ENCODE data around the gene NNMT.

NNMT gene

DNA sequence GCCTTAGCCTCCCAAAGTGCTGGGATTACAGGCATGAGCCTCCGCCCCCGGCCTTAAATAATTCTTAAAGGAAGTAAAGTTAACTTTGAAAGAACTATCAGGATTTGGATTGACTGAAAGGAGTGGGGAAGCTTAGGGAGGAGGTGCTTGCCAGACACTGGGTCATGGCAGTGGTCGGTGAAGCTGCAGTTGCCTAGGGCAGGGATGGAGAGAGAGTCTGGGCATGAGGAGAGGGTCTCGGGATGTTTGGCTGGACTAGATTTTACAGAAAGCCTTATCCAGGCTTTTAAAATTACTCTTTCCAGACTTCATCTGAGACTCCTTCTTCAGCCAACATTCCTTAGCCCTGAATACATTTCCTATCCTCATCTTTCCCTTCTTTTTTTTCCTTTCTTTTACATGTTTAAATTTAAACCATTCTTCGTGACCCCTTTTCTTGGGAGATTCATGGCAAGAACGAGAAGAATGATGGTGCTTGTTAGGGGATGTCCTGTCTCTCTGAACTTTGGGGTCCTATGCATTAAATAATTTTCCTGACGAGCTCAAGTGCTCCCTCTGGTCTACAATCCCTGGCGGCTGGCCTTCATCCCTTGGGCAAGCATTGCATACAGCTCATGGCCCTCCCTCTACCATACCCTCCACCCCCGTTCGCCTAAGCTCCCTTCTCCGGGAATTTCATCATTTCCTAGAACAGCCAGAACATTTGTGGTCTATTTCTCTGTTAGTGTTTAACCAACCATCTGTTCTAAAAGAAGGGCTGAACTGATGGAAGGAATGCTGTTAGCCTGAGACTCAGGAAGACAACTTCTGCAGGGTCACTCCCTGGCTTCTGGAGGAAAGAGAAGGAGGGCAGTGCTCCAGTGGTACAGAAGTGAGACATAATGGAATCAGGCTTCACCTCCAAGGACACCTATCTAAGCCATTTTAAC is at the start of gene NNMT:
Gene NNMT, plus strand, starts transcription at position 724 of the 929 bp plus-strand sequence. Its CDS starts 158 bp downstream, at position 882.
- peak; percentile 16 for DNase-seq (ENCODE audit: low spot score)

DNA sequence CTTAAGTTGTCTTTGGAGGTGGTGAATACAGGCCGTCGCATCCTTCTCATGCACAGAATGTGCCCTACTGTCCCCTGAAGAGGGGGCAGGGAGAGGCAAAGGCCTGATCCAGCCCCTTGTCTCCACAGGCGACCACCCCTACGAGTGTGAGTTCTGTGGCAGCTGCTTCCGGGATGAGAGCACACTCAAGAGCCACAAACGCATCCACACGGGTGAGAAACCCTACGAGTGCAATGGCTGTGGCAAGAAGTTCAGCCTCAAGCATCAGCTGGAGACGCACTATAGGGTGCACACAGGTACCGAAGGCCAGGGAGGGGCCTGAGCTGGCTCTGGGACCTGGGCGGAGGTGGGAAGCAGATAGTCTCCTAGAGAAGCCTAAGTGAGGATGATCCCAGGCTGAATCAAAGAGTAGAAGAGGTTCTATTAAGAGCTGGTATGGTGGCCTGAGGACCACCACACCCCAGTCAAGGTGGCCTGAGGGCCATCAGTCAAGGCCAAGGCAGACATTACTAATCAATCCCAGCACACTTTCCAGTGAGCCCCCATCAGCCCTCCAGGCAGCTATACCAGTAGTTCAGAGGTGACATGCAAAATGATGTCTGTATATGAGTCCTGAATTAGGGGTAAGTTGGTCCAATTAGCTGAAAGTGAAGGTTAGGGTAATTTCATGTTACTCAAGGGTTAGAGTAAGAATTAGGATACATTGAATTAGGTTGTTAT is 49.0 kb upstream of the NNMT start:
- DNase-seq (ENCODE audit: low spot score) = no peak

DNA sequence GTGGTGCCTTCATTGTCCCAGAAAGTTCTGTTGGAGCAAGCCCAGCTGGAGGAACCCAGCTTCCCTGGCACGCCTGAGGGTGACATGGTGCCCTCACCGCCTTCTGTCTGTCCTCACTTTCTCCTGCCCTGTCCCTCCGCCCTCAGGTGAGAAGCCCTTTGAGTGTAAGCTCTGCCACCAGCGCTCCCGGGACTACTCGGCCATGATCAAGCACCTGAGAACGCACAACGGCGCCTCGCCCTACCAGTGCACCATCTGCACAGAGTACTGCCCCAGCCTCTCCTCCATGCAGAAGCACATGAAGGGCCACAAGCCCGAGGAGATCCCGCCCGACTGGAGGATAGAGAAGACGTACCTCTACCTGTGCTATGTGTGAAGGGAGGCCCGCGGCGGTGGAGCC is 46.0 kb upstream of the NNMT start:
- DNase-seq (ENCODE audit: low spot score) = no peak

DNA sequence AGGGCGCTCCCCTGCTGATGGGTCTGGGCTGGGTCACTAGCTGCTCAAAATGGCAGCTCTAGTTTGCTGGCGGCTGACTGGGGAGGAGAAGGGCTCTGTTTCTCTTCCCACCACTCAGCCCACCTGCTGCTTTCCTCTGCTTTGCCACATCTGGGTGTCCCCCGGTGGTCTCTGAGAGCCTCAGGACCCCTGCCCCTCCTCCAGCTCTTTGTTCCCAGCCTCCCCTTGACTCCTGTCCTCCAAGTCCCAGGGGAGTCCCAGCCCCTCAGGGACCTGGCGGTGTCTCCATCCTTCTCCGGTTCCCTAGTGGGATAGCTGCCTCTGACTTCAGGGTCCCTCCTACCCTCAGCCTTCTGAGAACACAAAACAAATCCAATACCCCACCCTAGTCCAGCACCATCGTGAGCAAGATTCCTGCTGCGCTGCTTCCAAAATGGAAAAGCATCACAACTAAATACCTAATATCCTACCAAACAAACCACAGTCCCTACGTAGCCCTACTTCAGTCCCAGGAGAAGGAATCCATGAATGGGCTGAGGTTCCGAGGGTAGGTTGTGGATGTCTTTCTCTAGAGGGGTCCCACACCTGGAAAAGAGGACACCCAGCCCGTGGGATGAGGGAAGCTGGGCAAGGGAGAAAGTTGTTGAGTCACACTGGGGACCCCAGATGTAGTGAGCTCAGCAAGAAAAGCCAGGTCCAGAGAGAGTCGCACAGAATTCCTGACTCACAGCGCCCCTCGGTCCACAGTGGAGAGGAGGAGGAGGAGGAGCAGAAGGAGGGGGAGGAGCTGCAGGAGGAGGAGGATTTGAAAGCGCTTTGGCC is 45.0 kb upstream of the NNMT start:
- DNase-seq (ENCODE audit: low spot score) = no peak

DNA sequence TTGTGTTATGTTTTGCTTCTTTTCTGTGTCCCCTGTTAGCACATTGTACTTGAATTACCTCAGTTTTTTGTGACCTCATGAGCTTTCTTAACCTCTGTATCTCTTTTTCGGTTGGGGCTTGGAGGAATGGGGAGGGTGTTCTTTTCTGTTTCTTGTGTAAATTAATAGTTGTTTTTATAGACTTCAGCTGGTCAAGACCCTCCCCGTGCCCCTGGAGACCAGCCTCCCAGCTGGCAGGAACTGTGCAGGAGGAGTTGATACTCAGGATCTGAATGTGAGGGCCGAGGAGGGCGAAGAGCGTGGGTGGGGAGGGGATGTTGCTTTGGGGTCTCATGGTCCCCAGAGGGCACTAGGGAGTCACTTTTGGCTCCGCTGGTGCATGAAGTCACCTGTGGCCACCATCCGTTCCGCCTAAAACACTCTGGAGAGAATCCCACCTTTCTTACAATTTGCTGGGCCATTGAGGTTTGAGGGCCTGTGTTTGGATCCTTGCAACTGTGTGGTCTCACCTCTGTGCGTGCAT is 44.3 kb upstream of the NNMT start:
- no peak for DNase-seq (ENCODE audit: low spot score)

DNA sequence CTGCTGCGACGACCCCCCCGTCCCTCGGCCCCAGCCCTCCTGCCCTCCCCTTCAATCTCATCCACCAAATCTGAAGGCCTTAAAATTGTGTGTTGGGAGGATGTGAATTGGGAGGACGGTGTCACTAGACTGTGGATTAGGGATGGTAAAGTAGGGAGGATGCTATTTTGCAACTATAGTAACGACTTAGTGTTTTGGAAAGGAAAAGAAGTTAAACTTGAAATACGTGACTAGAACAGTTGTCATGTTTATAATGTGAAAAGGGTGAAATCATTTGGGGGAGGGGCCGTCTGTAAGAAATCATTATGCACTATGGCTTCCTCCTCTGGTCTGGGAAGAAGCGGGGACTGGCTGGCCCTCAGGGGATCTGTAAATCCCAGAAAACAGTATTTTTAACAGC is 43.4 kb upstream of the NNMT start:
- DNase-seq (ENCODE audit: low spot score) = no peak

DNA sequence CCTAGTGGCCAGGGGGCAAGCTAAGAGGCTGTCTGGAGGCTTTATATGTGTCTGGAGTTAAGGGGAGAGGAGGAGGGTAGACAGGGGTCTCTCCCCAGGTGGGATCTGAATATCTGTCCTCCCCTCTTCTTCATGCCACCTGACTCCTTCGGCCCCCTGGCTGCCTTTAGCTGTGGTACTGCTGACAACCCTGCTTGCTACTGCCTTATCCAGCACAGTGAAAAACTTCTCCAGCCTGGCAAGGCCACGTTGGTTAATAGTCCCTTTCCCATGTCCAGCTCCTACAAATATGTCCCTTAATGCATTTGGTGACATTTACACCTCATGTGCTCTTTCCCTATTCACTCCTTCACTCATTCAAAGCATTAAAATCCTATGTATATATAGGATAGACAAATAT is 42.4 kb upstream of the NNMT start:
- no peak for DNase-seq (ENCODE audit: low spot score)

DNA sequence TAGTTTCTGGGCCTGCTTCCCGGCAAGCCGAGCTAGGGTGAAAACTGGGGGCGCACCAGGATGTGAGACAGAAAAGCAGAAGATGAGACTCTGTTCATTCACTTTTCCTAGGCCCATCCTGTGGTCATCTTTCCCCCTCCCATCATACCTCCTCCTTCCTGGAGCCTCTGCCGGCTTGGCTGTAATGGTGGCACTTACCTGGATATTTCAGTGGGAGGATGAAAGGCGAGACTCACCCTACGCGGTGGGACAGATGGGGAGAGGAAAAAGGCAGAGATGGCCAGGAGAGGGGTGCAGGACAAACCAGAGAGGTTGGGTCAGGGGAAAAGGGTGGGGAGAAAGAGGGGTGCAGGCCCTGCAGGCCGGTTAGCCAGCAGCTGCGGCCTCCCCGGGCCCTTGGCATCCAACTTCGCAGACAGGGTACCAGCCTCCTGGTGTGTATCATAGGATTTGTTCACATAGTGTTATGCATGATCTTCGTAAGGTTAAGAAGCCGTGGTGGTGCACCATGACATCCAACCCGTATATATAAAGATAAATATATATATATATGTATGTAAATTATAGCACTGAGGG is 41.5 kb upstream of the NNMT start:
- no peak for DNase-seq (ENCODE audit: low spot score)

DNA sequence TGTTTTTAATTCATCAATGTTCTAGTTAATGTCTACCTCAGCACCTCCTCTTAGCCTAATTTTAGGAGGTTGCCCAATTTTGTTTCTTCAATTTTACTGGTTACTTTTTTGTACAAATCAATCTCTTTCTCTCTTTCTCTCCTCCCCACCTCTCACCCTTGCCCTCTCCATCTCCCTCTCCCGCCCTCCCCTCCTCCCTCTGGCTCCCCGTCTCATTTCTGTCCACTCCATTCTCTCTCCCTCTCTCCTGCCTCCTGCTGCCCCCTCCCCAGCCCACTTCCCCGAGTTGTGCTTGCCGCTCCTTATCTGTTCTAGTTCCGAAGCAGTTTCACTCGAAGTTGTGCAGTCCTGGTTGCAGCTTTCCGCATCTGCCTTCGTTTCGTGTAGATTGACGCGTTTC is 40.9 kb upstream of the NNMT start:
- DNase-seq (ENCODE audit: low spot score) = no peak

DNA sequence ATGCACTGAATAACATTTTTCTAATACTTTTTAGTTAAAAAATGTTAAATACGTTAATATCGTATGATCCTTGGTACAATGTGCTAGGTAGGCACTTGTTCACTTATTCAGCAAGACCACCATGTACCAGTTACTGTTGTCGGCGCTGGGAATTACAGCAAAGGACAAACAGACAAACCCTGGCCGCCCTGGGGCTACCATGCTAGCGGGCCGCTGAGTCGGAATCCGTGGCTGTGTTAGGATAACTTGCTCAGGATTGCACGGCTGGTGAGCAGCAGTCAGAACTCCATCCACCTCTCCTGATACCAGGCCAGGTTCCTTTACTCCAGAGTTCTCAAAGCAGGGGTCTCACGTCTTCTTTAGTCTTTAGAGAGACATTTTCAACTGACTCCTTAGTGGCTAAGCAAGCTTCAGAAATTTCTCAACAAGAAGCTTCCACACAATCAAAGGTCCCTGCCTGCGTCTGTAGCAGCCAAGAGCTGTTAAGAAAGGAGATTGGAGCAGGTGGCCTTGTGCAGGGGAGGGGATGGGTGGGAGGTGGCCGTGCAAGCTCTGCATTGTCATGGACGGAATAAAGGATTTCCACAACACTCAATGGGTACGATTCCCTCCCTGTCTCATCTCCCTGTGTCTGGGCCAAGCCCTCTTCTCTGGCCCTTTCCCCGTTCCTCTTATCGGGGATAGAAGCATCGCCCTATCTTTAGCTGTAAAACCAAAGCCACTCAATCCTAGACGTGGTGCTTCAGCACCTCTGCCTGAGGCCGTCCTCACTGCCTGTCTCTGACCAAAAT is 39.8 kb upstream of the NNMT start:
- DNase-seq (ENCODE audit: low spot score) = no peak

DNA sequence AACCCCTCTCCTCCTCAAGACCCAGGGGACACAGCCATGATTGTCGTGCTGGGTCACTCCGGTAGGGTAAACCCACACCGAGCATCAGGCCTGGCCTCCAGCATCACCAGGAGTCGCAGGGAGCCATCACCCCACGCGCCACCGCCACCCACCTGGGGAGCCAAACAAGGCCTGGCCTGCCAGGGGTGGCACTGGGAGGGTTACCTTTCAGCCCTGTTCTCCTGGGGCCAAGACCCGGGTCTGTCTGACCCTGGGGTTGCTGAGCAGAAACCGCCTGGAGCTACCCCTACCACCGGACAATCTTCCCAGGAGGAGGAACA is 39.3 kb upstream of the NNMT start:
- DNase-seq (ENCODE audit: low spot score) = no peak

DNA sequence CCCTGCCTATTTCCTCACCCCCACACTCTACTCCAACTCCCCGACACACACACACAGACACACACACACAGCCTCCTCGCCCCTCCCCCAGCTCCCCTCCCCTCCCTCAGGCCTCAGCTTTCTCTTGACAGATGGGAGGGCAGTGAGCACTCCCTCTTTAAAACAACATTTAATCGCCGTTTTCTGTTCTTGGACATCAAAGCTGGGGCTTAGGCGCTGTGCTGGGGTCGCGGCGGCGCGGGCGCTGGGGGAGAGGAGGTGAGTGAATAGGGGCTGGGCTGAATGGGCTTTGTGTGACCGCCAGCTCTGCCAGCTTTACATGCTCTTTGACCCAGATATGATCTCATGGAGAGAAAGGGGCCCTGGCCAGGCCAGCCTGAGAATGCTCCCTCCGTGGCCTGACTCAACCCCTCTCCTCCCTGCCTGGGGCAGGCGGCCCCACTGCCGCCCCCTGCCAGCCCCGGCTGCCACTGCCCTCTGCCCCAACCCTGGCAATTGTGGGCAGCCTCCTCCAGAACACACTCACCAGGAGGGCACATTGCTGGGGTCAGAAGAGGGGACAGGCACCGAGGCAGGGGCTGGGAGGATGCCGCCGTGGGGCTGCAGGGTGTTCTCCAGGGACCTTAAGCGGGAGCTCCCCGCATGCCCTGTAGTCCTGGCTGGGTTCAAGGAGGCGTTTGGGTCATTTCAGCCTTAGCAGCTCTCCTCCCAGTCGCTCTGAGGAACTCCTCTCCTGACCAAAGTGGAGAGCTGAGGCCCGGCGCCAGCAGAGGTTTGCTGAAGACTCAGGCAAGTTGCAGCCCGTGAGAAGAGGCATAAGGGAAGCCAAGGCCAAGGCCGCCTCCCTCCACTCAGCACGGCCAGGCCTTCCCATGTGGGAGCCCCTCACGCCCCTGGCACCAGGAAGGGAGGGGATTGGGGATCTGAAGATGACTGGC is 38.3 kb upstream of the NNMT start:
- peak; percentile 41 for DNase-seq (ENCODE audit: low spot score)

DNA sequence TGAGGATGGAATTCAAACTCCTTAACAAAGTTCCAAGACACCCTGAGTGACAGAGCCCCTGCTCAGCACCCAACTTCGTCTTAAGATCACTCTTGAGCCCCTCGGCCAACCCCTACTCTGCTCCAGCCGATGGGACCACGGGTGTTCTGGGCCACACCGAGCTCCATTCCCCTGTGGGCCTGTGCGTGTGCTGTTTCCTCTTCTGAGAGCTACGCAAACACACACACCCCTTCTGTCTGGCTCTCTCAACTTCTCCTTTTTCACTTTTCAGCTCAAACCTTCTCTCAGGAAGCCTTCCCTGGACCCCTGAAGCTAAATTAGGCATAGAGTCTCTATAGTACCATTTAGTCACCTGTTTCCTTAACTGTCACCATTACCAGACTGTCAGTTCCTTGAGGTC is 37.5 kb upstream of the NNMT start:
- DNase-seq (ENCODE audit: low spot score) = peak; percentile 41

DNA sequence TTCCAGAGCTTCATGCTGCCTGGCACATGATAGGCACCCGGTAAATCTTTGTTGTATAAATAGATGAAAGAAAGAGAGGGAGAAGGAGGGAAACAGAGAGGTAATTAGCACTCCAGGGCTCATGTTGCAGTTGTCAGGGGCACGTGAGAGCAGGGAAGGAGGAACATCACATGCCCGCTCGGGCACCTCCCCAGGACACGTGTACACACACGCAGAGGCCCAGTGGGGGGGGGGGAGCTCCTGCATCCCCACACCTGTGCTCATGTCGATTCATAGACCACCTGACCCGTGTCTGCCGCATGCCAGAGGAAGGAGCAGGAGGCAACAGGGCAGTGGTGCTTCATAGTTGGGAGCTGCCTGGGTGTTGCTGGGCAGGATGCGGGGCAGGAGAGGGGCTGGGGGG is 37.1 kb upstream of the NNMT start:
- no peak for DNase-seq (ENCODE audit: low spot score)

DNA sequence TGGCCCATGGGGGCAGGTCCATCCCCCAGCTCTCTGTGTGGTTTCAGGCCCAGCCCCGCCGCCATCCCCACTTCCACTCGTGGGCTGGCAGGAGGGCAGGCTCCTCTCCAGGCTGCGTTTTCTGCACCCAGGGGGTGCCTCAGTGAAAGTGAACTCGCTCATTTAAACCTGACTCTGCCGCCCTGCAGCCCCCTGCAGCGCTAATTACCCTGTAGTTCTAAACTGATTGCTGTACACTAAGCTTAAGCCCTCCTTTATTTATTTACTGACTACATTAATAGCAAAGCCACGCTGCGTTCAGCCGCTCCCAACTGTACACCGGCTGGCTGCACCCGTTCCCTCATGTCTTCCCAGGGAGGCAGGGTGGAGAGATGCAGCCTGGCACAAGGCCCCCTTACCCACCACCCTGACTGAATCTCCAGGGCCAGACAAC is 36.6 kb upstream of the NNMT start:
- DNase-seq (ENCODE audit: low spot score) = no peak

DNA sequence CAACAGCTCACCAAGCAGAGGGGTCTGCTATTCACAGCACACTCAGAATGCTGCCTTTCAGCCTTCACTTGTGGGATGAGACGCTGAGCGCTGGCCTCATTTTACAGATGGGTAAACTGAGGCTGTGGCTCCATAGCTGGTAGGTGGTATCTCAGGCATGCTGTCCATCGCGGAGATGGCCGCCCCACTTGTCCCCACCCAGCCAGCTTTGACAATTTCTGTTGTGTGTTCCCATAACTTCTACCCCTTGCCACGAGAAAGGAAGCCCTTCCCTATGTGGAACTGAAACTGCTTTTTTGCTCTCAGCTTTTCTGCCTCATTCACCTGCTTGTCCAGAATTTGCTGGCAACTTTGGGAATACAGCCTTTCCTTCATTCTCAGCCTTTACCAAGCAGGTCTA is 36.1 kb upstream of the NNMT start:
- DNase-seq (ENCODE audit: low spot score) = no peak

DNA sequence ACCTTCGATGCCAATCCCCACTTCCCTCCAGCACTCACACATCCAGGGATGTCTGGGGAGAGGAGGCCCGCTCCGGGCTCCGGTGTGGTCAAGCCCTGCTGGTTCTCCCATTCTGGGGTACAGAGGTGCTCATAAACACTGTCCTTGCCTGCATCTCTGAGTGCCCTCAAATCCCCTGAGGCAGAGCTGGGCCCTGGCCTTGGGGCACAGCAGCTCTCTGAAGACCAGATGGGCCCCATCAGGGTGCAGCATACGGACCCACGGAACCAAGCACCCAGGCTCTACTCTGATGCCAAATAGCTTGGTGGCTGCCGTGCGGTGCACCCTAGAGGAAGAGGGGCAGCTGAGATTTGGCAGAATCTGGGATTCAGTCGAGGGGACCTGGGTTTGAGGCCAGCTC is 35.7 kb upstream of the NNMT start:
- DNase-seq (ENCODE audit: low spot score) = peak; percentile 23

DNA sequence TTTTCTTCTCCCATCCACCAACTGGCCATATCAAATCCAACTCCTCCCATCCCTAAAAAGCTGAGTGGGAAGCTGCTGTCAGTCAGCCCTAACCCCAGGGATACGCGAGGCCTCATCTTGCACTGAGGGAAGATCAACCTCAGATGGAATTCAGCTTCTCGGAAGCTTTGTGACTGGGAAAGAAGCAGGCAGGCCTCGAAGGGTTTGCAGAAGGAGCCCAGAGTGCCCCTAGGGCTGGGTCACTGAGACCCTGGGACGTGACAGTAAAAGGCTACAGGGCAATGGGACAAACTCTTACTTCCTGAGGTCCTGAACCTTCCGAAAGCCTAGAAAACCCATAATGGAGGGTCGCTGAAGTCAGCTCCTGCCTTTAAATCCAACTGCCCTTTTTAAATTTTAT is 34.4 kb upstream of the NNMT start:
- DNase-seq (ENCODE audit: low spot score) = no peak

DNA sequence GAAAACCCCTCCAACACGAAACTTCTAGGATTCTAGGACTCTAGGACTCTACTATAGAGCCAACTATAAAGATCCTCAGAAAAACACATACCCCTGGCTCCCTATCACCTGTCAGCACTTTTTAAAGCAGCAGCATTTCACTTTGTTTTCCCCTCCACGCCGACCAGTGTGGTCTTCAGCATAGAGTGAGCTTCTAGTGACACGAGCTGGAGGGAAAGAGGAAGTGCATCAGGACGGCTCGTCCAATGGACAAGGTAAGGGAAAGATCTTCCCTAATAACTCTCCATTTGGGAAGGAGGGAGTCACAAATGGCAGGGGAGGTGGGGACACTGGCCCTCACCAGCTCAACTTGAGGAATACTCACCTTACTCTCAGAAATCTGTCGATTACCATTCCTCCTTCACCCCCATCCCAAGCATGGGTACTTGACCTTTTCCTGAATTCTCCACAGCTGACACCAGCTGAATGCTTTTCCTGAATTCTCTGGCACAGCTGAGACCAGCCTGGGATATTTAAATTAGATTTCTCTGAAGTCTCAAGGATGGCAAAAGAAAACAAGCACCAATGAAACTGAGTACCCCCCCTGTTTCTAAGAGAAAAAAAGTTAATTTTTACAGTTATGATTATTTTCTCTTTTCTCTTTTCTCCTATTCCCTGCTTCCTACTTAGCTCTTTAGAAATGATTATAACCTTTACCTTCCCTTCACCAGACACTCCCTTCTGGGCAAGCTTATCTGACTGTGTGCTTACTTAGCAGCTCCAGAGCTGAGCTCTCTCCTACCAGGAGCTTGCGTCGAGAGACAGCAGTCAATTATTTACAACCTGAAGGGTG is 33.3 kb upstream of the NNMT start:
- DNase-seq (ENCODE audit: low spot score) = peak; percentile 83

Data from Ammon's horn (tissue), 1 donor.